ENCODE results near the gene AP1M1.

The AP1M1 gene

DNA sequence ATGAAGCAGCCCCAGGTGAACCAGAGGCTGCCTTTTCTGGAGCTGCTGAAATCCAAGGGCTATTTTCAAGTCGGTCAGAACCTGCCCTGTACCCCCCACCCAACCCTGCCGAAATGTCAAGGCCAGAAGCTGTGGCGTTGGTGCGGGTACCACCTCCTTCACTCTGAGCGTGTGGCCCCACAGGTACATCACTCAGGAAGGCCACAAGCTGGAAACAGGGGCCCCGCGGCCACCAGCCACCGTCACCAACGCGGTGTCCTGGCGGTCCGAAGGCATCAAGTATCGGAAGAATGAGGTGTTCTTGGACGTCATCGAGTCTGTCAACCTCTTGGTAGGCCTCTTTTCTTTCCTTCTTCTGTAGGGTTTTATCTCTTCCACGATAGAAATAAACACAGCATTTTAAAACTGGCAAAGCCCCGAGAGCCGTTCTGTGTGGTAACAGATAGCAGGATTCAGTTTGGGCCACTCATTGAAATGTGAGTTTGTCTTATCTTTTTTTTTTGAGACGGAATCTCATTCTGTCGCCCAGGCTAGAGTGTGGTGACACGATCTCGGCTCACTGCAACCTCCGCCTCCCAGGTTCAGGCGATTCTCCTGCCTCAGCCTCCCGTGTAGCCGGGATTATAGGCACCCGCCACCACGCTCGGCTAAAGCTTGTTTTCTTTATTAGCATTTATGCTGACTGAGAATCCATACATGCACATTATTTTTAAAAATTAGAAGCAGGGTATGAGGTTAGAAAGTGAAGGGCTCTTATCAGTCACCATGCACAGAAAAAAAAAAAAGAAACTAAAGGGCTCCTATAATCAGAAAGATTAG is 11.3 kb downstream of the AP1M1 start:
- no peak for DNase-seq

DNA sequence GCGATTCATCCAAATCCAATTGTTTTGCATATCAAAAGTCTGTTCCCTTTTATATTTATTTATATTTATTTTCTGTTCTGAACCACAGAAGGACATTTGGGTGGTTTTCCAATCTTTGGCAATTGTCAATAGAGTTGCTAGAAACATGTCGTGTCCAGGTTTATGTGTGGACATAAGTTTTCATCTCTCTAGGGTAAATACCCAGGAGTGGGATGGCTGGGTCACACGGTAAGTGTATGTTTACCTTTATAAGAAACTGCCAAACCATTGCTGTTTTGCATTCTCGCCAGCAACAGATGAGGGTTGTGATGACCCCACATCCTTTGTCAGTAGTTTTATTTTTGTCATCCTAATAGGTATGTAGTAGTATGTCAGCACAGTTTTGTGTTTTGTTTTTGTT is 12.5 kb downstream of the AP1M1 start:
- no peak for DNase-seq

DNA sequence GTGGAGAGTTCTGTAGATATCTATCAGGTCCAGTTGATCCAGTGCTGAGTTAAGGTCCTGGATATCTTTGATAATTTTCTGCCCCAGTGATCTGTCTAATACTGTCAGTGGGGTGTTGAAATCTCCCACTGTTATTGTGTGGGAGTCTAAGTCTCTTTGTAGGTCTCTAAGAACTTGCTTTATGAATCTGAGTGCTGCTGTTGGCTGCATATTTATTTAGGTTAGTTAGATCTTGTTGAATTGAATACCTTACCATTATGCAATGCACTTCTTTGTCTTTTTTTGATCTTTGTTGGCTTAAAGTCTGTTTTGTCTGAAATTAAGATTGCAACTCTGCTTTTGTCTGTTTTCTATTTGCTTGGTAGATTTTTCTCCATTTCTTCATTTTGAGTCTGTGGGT is 15.4 kb downstream of the AP1M1 start:
- DNase-seq = no peak

DNA sequence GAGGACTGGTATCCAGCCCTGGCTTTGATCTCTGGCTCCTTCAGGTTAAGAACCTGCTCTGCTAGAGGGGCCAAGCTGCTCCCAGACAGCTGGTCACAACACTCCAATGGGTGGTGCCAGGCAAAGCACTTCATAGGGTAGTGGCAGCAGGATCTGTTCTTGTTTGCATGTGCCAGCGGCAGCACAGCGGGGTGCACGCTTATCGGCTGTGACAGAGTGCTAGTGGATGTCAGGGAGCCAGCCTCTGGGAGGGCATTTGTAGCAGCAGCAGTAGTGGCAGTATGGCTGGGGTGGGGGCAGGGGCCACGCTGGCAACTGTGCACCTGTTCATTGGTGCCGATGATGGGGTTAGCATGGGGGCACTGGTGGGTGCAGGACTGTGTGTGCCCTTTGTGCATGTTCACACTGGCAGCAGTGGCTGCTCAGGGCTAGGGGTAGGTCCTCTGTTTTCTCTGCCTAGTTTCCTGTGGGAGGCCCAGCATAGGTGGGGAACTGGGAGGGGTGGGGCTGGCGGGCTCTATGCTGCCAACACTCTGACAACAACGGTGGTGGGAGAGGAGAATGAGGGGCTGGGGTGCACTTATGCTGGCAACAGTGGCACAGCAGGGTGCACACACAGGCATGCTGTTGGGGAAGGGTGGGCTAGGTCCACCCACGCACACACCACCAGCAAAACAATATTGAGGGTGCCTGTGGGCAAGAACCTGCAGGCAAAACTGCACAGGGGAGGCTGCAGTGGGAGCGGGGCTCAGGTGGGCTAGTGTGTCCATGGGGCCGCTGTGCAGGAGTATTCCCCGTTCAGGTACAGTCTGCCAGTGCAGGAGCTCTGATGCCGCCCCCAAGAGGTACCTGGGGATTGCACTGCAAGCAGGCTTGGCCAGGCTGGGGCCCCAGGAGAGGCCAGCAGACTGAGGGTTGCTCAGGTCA is 19.3 kb downstream of the AP1M1 start:
- DNase-seq = peak; percentile 15

DNA sequence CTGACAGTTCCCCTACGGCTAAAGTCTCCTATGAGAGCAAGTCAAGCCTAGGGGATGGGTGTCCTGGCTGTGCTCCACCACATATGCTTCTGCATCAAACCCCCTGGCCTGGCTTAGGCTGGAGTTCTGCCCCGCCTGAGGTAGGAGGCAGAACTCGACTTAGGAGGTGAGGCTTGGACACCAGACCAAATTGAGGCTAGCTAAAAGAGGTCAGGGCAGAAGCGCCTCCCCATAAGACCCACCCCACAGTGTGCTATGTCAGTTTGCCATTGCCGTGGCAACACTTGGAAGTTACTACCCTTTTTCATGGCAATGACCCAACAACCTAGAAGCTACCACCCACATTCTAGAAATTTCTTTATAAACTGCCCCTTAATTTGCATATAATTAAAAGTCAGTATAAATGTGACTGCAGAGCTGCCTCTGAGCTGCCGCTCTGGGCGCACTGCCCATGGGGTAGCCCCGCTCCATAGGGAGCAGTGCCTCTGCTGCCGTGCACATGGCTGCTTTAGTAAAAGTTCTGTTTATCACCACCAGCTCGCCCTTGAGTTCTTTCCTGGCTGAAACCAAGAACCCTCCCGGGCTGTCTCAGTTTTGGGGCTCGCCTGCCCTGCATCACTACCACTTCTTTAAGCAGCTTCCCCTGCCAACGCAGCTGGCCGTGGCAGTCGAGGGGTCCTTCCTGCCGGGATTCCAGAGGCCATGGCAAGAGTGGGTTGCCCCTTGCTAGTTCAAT is 20.2 kb downstream of the AP1M1 start:
- no peak for DNase-seq

DNA sequence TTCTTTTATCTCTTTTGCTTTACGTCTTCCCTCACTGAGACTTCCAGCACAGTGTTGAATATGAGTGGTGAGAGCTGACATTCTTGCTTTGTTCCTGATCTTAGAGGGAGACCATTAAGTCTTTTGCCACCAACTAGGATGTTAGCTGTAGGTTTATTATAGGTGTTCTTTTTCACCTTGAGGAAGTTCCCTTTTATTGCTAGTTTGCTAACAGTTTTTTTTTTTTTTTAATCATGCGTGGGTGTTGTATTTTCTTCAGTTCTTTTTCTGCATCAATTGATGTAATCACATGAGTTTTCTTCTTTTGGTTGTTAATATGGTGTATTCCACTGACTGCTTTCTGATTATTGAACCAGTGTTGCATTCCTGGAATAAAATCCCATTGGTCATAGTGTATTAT is 21.1 kb downstream of the AP1M1 start:
- DNase-seq = no peak

DNA sequence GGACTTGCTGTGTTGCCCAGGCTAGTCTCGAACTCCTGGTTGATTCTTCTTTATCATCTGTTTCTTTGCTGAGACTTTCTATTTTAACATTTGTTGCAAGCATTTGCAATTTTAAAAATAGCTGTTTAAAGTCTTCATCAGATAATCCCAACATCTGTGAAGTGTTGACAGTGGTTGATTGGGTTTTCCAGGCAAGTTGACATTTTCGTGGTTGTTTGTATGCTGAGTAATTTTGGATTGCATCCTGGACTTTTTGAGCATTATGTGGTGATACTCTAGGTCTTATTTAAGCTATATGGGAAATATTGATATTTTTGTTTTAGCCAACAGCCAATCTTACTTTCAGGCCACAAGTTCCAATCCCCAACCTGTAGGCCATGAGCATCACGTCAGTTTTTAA is 25.1 kb downstream of the AP1M1 start:
- no peak for DNase-seq

DNA sequence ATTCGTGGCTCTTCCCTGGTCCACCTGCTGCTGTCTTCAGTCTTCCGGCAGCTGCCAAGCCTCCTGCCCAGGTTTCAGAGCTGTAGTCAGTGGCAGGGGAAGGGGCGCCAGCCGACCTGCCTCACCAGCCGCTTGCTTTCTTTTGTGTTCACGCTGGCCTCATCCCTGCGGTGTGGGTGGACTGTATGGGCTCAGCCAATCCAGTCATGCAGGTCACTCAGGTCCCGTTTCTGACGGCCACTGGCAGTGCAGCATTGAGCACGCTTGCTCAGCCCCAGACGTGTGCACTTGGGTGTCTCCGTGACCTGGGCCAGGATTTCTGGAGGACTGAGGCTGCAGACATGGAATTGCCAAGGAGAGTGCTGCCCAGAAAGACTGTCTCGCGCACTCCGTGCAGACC is 26.0 kb downstream of the AP1M1 start:
- DNase-seq = no peak

DNA sequence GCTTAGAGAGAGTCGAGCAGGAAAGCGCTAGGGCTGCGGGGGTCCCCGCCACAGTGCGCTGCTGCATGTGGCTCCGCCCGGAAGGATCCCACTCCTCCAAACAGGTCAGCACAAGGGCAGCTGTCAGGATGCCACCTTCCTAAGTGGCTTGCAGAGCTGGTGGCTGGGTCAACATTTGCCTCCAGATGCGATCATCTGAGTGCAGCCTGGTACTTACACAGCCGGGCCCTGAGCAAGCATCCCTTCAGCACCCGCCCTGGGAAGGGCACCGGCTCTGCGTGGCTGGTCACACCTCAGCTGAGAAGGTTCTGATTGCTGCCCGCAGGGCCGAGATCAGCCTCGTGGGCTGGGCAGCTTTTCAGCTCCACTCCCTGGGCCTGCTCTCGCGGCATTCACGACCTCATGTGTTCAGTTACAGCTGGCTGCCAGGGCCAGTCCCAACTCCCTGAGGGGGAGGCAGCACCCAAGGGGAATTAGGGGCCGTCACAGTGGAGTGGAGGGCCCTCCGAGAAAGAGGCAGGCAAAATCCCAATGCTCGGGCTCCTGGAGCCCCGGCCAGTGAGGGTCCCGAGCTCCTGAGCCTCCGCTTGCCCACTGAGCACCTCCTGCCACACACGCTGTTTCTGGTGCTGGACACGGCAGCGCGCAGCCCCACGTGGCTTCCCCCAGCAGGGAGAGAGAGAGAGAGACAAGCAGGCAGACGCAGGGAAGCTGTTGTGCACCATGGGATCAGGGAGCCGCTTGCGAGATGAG is 26.8 kb downstream of the AP1M1 start:
- no peak for DNase-seq

DNA sequence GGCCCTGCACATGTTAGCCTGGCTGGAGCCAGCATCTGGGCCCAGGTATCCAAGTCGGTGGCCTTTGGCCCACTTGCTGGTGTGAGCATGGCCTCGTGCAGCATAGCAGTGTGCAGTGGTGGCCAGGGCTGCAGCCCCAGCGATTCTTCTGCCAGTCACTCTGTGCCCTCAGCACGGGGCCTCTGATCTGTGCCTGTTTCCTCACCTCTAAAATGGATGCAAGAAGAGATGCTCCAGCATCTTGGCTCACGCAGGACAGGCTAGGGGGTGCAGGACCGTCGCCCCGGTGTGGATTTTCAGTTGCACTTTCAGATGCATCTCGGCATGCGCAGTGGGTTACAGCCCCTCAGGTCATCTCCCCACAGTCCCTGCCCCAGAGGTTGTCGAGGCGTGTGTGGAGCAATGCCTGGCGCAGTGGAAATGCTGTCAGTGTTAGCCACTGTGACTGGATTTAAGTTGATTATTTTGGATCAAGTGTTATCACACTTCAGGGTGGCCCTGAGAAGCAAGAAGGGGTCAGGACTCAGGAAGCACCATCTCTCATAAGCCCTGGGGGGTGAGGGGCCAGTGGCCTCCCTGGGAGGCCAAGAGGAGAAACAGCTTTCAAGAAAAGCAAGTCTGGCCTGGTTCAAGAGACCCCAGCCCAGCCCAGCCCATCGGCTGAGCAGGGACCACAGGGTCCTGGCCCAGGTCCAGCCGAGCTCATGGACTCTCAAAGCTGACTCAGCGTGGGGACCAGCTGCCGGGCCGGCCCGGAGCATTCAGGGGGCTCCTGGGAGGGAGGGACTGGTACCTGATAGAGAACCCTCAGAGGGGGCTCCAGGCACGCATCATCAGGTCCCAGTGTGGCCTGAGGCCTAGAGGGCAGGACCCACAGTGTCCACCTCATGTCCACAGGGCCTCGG is 27.8 kb downstream of the AP1M1 start:
- no peak for DNase-seq

DNA sequence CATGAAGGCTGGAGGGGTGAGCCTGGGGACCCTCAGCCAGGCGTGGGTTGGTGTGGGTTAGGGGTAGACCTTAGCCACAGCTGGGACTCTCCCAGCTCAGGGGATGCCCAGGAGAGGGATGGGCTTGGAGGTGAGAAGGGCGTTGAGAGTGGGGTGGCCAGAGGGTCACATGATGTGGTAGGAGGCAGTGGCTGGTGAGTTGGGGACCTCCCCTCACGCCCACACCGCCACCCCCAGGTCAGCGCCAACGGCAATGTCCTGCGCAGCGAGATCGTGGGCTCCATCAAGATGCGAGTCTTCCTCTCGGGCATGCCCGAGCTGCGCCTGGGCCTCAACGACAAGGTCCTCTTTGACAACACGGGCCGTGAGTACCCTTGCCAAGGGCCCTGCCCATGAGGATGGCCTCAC is 28.5 kb downstream of the AP1M1 start:
- DNase-seq = no peak

DNA sequence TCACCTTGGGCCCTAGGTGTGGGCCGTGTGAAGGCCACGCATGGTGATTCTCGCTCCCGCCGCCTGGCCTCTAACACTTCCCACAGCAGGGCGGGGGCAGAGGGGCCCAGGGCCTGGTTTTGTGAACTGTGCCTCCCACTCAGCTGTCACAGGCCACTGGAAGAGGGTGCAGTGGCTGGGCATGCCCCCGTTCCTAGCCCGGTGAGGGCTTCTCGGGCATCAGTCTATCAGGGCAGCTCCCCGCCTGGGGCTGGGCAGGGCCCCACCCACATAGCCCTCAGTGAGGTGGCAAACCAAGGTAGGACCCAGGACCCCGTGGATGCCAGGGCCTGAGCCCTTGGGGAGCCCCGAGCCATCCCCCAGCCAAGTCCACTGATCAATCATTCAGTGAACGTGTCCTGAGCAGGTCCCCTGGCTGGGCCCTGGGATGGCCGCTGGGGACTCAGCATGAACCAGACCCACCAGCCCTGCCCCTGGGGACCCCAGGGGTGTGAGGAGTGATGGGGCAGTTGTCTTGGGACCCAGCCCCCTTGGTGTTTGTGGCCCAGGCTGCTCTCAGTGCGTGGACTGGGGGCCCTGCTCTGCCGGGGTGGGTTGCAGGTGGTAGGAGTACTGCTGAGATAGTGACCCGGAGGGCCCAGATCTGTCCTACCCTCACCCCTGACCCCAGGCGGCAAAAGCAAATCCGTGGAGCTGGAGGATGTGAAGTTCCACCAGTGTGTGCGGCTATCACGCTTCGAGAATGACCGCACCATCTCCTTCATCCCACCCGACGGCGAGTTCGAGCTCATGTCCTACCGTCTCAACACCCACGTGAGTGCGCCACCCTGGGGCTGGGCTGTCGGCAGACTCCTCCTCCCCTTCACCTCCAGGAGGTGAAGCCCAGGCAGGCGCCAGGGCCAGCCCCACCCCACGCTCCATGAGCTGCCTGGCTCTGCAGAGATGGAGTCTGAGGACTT is 29.4 kb downstream of the AP1M1 start:
- DNase-seq = no peak

DNA sequence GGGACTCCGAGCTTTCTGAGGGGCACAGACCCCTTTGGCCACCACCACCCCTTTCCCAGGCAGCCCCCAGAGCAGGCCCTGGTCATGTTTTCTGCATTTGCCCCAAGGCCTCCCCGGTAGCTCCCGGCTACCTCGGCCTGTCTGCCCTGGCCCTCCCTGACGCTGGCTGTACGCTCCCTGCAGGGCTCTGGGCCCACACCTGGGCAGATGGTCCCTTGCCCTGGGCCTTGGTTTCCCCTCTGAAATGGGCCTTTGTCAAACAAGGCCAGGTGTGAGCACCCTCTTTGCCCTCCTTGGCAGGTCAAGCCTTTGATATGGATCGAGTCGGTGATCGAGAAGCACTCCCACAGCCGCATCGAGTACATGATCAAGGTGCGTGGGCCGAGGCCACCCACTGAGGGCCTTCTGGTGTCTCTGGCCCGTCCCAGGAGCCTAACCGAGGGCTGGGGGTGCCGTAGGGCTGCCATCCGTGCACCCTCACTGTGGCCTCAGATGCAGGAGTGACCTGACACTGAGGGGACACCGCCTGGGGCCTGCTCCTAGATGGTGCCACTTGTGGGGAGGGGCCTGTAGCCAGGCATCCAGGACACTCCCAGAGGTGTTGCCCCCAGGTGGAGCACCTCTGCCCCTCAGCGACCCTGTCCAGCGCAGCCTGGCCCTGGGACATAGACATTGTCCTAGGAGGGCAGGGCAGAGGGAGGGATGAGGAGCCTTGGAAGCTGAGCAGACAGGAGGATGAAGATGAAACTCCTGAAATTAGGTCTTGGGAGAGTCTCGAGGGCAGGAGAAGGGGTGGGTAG is 30.3 kb downstream of the AP1M1 start:
- no peak for DNase-seq

DNA sequence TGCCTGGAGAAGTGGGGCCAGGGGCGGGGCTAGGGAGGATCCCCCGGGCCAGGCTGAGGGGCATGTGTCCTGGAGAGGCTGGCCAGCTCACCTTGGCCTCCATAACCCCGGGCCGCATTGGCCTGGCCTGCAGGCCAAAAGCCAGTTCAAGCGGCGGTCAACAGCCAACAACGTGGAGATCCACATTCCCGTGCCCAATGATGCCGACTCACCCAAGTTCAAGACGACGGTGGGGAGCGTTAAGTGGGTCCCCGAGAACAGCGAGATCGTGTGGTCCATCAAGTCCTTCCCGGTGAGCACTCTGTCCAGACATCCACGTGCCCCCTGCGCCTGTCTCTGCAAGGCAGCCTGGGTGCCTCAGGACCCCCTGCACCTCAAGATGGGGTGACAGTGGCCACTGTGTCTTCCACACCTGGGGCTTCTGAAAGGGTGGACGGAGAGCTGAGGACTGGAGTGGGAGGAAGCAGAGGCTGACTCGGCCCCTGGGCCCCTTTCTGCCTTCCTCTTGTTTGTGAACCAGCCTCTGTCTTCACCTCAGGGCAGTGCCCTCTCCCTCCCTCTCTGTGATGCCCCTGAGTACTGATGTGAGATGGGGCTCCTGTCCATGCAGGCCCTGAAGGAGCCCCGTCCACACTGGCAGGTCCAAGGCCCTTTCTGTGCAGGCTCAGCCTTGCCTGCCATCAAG is 31.1 kb downstream of the AP1M1 start:
- no peak for DNase-seq

DNA sequence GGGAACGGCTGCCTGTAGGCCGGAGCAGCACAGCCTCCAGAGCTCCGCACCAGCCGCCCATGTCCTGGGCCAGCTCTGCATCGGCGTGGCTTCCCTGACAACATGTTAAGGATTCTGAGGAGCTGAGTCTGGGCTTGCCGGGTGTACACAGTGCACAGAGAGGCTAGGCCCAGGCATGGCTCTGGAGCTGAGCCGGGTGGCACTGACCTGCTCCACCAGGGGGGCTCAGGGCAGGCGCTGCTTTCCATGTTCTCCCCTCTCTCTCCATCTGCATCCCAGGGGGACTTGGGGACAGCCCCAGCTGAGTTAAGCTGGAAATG is 31.6 kb downstream of the AP1M1 start:
- no peak for DNase-seq

DNA sequence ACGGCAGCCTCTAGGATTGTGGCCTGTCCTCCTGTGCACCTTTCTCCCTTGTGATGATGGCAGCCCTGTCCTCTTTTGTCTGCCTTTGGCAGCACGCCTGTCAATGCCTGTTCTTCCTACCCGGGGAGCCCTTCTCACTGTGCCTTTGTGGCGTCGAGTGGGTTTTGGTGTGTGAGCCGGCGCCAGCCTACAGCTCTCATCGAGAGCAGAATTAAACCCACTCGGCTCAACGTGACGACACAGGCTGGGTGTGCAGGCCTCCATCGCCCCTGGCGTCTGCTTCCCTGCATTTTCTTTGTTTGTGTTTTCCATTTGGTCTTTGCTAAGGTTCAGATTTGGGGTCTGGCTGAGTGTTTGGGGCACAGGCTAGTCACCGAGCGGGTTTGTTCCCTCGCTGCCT is 34.4 kb downstream of the AP1M1 start:
- DNase-seq = no peak

DNA sequence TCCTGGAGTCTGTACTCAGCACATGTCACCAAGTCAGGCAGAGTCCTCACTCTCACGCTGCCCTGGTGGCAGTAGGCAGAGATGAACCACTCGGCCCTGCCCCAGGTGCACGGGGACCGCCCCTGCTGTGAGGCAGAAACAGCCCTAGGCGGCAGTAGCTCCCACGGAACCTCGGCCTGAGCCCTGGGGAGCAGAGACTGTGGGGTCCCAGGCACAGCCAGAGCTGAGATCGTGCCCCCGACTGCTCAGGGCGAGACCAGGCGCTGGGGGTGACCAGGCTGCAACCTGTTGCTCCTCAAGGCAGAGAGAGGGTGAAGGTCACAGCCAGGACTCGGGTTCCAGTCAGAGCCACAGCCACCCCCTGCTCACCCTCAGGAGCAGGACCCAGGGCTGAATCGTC is 34.9 kb downstream of the AP1M1 start:
- DNase-seq = no peak

DNA sequence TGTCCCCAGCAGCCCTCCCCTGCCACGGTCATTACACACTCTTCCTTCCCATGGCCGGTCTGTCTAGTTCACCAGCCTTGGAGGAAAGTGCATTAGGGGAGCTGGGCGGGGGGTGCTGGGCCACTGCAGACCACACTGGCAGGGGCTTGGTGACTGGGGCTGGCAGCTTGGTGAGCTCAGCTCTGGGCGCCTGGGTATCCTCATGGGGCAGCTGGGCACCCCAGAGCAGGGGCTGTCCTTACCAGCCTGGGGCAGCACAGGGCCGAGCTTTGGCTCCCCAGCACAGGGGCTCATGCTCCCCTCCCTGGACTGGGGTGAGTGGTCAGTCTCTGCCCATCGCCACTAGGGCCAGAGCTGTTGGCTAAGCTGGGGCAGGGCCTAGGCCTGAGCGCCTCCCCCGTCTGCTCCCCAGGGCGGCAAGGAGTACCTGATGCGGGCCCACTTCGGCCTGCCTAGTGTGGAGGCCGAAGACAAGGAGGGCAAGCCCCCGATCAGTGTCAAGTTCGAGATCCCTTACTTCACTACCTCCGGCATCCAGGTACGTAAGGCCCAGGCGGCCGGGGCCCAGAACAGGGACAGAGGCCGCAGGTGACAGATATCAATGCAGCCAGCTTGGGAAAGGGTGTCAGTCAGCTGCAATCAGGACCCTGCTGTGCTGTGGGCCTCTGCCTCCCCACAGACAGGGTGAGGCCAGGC is 35.5 kb downstream of the AP1M1 start:
- DNase-seq = no peak
